Neural progenitor cell (in vitro differentiated cells): Measurements from ENCODE around the gene C8B. TPM values are rescaled to one million over a fixed set of nuclear protein-coding genes. Genes with fewer than 3 reads are reported as not detected.
A peak's percentile ranks its signal among the peaks of the same experiment; 100 is the strongest.

Experiments used
- DNase-seq: peaks from one replicate; pipeline ENCODE4 v3.0.0-alpha.2; 2016; ENCODE audit warnings: low spot score
- H2AFZ ChIP-seq: fragments of 200-600 bp; sonication (generic); replicated peaks from 2 replicates; pipeline ENCODE4 v1.6.1; 2016; ENCODE audit warnings: antibody characterized with exemption
- H3F3A ChIP-seq: fragments of 200-600 bp; sonication (generic); 2 replicates; pipeline ENCODE4 v1.6.1; 2016; ENCODE audit warnings: antibody characterized with exemption, low read depth
- H3K27ac ChIP-seq: fragments of 200-600 bp; sonication (generic); 2 replicates; pipeline ENCODE4 v1.5.1; 2016; ENCODE audit warnings: mild to moderate bottlenecking
- H3K27me3 ChIP-seq: fragments of 200-600 bp; sonication (generic); 2 replicates; pipeline ENCODE4 v1.6.1; 2016; ENCODE audit warnings: mild to moderate bottlenecking, moderate library complexity
- H3K36me3 ChIP-seq: fragments of 200-600 bp; sonication (generic); 2 replicates; pipeline ENCODE4 v1.5.1; 2016
- H3K4me1 ChIP-seq: fragments of 200-600 bp; sonication (generic); 2 replicates; pipeline ENCODE4 v1.6.1; 2016; ENCODE audit warnings: mixed run types
- H3K4me2 ChIP-seq: fragments of 200-600 bp; sonication (generic); 2 replicates; pipeline ENCODE4 v1.6.1; 2016
- H3K4me3 ChIP-seq: fragments of 200-600 bp; sonication (generic); 2 replicates; pipeline ENCODE4 v1.5.1; 2016
- H3K79me2 ChIP-seq: fragments of 200-600 bp; sonication (generic); 2 replicates; pipeline ENCODE4 v1.6.1; 2016; ENCODE audit warnings: low read depth
- H3K9ac ChIP-seq: fragments of 200-600 bp; sonication (generic); 2 replicates; pipeline ENCODE4 v1.6.1; 2016
- H3K9me3 ChIP-seq: fragments of 200-600 bp; sonication (generic); 2 replicates; pipeline ENCODE4 v1.5.1; 2016; ENCODE audit warnings: low read depth
- H4K20me1 ChIP-seq: fragments of 200-600 bp; sonication (generic); 2 replicates; pipeline ENCODE4 v1.6.1; 2016; ENCODE audit warnings: low read depth
- H3K27ac Mint-ChIP-seq: 3 replicates; pipeline ENCODE4 v1.8.0; 2021; ENCODE audit warnings: mixed read lengths
- H3K27me3 Mint-ChIP-seq: 2 replicates; pipeline ENCODE4 v1.8.0; 2022; ENCODE audit warnings: low read depth, mild to moderate bottlenecking, inconsistent platforms, moderate library complexity, mixed read lengths; ENCODE audit not compliant: insufficient read depth
- H3K36me3 Mint-ChIP-seq: 3 replicates; pipeline ENCODE4 v1.8.0; 2021; ENCODE audit warnings: mixed read lengths
- H3K4me1 Mint-ChIP-seq: 3 replicates; pipeline ENCODE4 v1.8.0; 2021; ENCODE audit warnings: mixed read lengths
- H3K4me3 Mint-ChIP-seq: 3 replicates; pipeline ENCODE4 v1.8.0; 2021; ENCODE audit warnings: mild to moderate bottlenecking, moderate library complexity, mixed read lengths
- H3K9me3 Mint-ChIP-seq: 3 replicates; pipeline ENCODE4 v1.8.0; 2020; ENCODE audit warnings: mixed read lengths
- CTCF ChIP-seq: fragments of 200-600 bp; sonication (generic); IDR thresholded peaks from 2 replicates; pipeline ENCODE4 v1.5.1; 2017; ENCODE audit warnings: antibody characterized with exemption, mild to moderate bottlenecking
- EZH2 ChIP-seq: fragments of 200-600 bp; sonication (generic); IDR thresholded peaks from 2 replicates; pipeline ENCODE4 v1.6.1; 2017; ENCODE audit warnings: antibody characterized with exemption, mild to moderate bottlenecking, moderate library complexity
- EZH2phosphoT487 ChIP-seq: fragments of 200-600 bp; sonication (generic); IDR thresholded peaks from 2 replicates; pipeline ENCODE4 v1.6.1; 2017; ENCODE audit warnings: antibody characterized with exemption
- total RNA-seq: library from RNA; depleted of rRNA; stranded (reverse); fragments of >200 nt; gene quantifications from 2 replicates; pipeline ENCODE4 v1.2.3, GENCODE V29; 2015; ENCODE audit warnings: low replicate concordance

Gene C8B
- total RNA-seq, 1 donor from 2014 or later, result not detected

DNA sequence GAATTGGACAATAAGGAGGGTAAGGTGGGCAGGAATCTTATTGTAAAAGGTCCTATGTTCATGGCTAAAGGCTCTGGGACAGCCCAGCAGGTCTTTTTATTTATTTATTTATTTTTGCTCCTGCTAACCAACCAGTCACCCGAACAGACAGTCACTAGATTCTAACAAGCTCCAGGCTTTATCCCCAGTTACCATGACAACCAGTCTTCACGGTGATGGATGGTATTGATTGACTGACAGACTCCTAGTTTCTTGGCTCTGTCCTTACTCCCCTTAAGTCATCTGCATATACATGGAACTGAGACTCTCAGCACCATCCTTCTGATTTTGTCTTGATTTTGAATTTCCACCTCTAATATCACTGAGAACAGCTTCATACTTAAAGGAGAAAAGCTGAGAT lies 66.9 kb downstream of the C8B start:
- H3K4me1 ChIP-seq, result peaks cover 12% of the 10 kb centered on the region
- no peak overlapping the region for H3K9ac ChIP-seq
- TF ChIP-seq EZH2phosphoT487, result no peak
- TF ChIP-seq CTCF, result no peak
- no peak for TF ChIP-seq EZH2
- no peaks in the 10 kb centered on the region for H3K36me3 ChIP-seq
- H3K4me2 ChIP-seq, result no peak overlapping the region
- Mint-ChIP-seq H3K9me3 (no peaks in the 10 kb centered on the region), H3K27me3 (peaks cover 2% of the 10 kb centered on the region), H3K4me3 (no peak overlapping the region), H3K27ac (no peak overlapping the region), H3K36me3 (no peaks in the 10 kb centered on the region), H3K4me1 (peaks cover 16% of the 10 kb centered on the region)
- H3K9me3 ChIP-seq, result no peaks in the 10 kb centered on the region
- no peaks in the 10 kb centered on the region for H4K20me1 ChIP-seq
- peaks cover 7% of the 10 kb centered on the region for H3F3A ChIP-seq
- no peak overlapping the region for H3K4me3 ChIP-seq
- H3K27me3 ChIP-seq, result no peaks in the 10 kb centered on the region
- peak; percentile 49 for DNase-seq
- no peaks in the 10 kb centered on the region for H3K79me2 ChIP-seq
- H2AFZ ChIP-seq, result no peak overlapping the region
- H3K27ac ChIP-seq, result no peak overlapping the region

DNA sequence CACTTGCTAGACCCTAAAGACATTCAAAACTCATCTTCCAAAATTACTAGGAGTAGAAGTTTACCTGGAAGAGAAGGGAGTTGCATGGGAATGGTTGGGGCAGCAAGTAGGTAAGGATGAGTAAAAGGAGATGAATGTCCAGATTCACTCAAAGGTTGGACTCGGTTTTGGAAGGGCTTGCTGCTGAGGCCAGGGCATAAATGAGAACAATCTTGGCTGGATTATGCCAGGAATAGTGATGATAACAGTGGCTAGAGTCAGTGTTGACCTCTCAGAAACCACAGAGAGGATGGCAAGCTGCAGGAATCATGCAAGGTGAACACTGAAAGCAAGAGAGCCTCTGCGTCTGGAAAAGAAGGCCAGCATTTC lies 67.8 kb downstream of the C8B start:
- H3K9ac ChIP-seq, result no peak overlapping the region
- Mint-ChIP-seq H3K36me3 (no peaks in the 10 kb centered on the region), H3K9me3 (no peaks in the 10 kb centered on the region), H3K27ac (no peak overlapping the region), H3K4me3 (no peak overlapping the region), H3K27me3 (peaks cover 2% of the 10 kb centered on the region), H3K4me1 (peaks cover 16% of the 10 kb centered on the region)
- H4K20me1 ChIP-seq, result no peaks in the 10 kb centered on the region
- no peaks in the 10 kb centered on the region for H3K79me2 ChIP-seq
- no peak overlapping the region for H3K4me2 ChIP-seq
- DNase-seq, result no peak
- no peaks in the 10 kb centered on the region for H3K36me3 ChIP-seq
- no peaks in the 10 kb centered on the region for H3K27me3 ChIP-seq
- H3K27ac ChIP-seq, result no peak overlapping the region
- H3K9me3 ChIP-seq, result no peaks in the 10 kb centered on the region
- no peak for TF ChIP-seq EZH2phosphoT487
- TF ChIP-seq EZH2, result no peak
- no peak for TF ChIP-seq CTCF
- no peak overlapping the region for H3K4me3 ChIP-seq
- H3K4me1 ChIP-seq, result peaks cover 12% of the 10 kb centered on the region
- no peak overlapping the region for H2AFZ ChIP-seq
- peaks cover 7% of the 10 kb centered on the region for H3F3A ChIP-seq

DNA sequence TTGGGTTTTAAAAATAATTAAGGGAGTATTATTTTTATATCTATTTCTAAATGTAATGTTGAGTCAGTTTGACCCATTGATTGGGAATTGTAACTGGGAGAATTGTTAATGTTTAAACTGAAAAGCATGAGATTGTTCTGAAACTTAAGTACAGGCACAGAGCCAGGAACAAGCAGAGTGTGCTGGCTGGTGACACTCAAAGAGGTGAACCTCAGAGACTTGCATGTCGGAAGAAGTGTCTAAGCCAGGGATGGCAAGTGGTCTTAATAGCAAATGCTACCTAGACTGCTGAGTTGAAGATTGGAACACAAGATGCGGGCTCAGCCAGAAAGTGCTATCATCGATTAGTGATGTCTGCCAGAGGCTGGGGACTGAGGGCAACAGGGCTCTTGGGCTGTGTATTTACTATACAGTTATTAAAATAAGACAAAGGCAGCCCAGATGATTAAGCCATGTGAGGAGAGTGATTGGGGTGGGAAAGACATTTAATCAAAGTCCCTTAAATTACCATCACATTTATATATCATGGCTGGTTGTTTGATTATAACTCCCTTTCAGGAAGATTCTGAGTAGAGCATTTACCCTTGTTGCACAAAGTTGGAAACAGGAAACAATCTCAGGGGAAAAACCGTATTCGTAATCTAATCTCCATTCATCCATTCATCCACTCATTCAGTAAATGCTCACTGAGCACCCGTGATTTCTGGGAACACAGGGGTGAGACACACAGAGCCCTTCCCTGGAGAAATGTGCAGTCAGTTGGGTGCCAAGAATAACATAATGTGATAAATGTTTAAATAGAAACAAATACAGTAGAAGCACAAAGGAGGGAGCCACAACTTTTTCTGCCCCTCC lies 68.4 kb downstream of the C8B start:
- Mint-ChIP-seq H3K27me3 (peaks cover 2% of the 10 kb centered on the region), H3K4me3 (no peak overlapping the region), H3K4me1 (peaks cover 16% of the 10 kb centered on the region), H3K9me3 (no peaks in the 10 kb centered on the region), H3K36me3 (no peaks in the 10 kb centered on the region), H3K27ac (no peak overlapping the region)
- H3K4me3 ChIP-seq, result no peak overlapping the region
- TF ChIP-seq EZH2phosphoT487 (no peak), EZH2 (no peak), CTCF (no peak)
- no peak overlapping the region for H3K9ac ChIP-seq
- H3K9me3 ChIP-seq, result no peaks in the 10 kb centered on the region
- H3K79me2 ChIP-seq, result no peaks in the 10 kb centered on the region
- H3K4me1 ChIP-seq, result peaks cover 12% of the 10 kb centered on the region
- no peak overlapping the region for H3K27ac ChIP-seq
- H3K27me3 ChIP-seq, result no peaks in the 10 kb centered on the region
- H3K4me2 ChIP-seq, result no peak overlapping the region
- H2AFZ ChIP-seq, result no peak overlapping the region
- no peak for DNase-seq
- H4K20me1 ChIP-seq, result no peaks in the 10 kb centered on the region
- H3K36me3 ChIP-seq, result no peaks in the 10 kb centered on the region
- peaks cover 7% of the 10 kb centered on the region for H3F3A ChIP-seq
